ENCODE results near the gene SENP5. TPM values are rescaled to one million over a fixed set of nuclear protein-coding genes. Genes with fewer than 3 reads are reported as not detected.

The SENP5 gene
- total RNA-seq, 2 donors from 2014 or later: 29.4 to 77.6 TPM

DNA sequence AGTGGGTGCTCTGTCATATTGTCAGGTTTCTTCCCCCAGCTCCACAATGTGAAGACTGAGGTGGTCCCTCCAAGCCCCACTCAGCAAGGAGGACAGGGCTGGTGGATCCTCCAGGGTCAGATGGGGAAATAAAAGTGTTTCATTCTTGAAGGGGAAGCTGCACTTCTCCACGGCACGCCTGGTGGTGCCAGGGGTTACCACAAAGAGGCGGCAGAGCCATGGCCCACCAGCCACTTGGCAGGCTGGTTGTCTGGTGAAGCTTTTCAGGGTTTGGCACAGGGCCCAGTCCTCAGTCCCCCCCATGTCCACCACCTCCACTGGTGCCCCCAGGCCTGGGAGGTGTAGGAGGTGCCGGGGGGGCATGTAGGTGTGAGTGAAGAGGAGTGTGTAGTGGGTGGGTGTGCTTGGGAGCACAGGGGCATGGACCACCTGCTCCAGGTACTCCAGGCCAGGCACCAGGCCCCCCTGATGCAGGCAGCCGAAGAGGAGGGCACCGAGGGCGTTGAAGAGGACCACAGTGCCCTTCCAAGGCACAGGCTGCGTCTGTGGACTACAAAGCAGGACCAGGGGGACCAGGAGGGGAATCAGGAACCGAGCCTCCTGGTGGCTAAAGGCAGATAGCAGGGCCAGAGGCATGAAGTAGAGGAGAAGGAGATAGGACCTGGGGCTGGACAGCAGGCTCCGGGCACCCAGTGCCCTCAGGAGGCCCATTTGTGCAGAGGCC, 79.6 kb downstream of the SENP5 start:
- Histone ChIP-seq H3K36me3 (no peaks in the 10 kb centered on the region), H3K27ac (no peak overlapping the region), H3K27me3 (replicated peaks; ENCODE audit: insufficient read depth) (no peaks in the 10 kb centered on the region), H3K4me1 (ENCODE audit: control insufficient read depth in 1 of 2, low read depth in 2 of 2) (peaks cover 5 to 15% of the 10 kb centered on the region in 2 donors), H3K4me3 (no peak overlapping the region), H3K9me3 (no peaks in the 10 kb centered on the region)
- no peak for DNase-seq (ENCODE audit: low spot score)
- no peak for ATAC-seq (ENCODE audit: insufficient number of reproducible peaks, low FRiP score, low read depth)
- TF ChIP-seq, protein P1, sequence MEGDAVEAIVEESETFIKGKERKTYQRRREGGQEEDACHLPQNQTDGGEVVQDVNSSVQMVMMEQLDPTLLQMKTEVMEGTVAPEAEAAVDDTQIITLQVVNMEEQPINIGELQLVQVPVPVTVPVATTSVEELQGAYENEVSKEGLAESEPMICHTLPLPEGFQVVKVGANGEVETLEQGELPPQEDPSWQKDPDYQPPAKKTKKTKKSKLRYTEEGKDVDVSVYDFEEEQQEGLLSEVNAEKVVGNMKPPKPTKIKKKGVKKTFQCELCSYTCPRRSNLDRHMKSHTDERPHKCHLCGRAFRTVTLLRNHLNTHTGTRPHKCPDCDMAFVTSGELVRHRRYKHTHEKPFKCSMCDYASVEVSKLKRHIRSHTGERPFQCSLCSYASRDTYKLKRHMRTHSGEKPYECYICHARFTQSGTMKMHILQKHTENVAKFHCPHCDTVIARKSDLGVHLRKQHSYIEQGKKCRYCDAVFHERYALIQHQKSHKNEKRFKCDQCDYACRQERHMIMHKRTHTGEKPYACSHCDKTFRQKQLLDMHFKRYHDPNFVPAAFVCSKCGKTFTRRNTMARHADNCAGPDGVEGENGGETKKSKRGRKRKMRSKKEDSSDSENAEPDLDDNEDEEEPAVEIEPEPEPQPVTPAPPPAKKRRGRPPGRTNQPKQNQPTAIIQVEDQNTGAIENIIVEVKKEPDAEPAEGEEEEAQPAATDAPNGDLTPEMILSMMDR (IDR thresholded peaks at IDR 0.05): no peak

DNA sequence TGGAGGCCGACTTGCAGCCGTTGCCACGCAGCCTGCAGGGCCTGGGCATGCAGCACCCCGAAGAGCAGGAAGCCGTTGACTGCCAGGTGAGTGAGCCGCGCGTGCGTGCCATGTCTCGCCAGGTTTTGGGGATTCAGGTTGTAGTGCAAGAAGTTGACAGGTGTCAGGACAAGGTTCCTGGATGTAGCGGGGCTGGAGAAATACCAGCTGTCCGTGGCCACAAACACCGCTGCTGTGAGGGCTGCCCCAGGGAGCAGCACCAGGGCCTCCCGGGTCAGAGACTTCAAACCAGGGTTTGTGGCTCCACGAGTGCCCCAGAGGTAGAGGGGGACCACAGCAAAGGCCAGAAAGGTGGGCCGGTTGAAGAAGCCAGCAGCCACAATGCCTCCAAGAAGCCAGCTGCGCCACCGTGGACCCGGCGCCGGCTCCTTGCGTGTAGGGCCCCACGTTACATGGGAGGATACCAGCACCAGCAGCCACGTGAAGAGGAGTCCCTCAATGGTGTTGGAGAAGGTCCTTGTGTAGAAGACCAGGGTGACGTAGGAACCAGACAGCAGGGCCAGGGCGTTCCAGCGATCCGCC, 80.2 kb downstream of the SENP5 start:
- no peaks in the 10 kb centered on the region for H3K36me3 ChIP-seq
- H3K9me3 ChIP-seq: no peaks in the 10 kb centered on the region
- DNase-seq (ENCODE audit: low spot score) (no peak), ATAC-seq (ENCODE audit: insufficient number of reproducible peaks, low FRiP score, low read depth) (no peak)
- TF ChIP-seq, protein P1 (IDR thresholded peaks at IDR 0.05): no peak
- H3K4me3 ChIP-seq: no peak overlapping the region
- H3K27ac ChIP-seq: no peak overlapping the region
- H3K4me1 ChIP-seq (ENCODE audit: control insufficient read depth in 1 of 2, low read depth in 2 of 2): peaks cover 5 to 15% of the 10 kb centered on the region in 2 donors
- no peaks in the 10 kb centered on the region for H3K27me3 ChIP-seq (replicated peaks; ENCODE audit: insufficient read depth)

DNA sequence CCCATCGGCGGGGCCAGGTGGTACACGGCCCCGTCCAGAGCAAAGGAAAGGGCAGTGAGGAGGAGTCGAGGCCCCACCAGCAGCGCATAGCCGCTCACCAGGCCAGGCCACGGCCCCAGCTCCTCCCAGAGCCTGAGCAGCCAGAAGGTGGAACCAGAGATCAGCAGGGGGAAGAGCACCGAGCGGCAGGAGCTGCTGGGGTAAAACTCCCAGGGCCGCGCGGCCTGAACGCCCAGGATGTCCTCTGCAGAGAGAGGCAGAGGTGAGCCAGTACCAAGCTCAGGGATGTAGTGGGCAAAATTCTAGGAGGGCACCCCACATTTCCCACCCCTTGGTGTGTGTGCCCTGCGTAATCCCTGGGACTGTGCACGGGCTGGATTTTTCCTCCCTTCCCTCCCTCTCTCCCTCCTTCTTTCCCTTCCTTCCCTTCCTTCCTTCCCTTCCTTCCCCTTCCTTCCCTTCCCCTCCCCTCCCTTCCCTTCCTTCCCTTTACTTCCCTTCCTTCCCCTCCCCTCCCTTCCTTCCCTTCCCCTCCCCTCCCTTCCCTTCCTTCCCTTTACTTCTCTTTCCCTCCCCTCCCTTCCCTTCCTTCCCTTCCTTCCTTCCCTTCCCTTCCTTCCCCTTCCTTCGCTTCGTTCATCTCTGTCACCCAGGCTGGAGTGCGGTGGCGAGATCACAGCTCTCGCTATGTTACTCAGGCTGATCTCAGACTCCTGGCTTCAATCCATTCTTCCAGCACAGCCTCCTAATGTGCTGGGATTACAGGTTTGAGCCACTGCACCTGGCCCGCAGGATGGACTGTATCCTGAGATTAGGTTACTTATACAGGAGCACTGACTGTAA, 80.9 kb downstream of the SENP5 start:
- no peak overlapping the region for H3K27ac ChIP-seq
- H3K9me3 ChIP-seq: no peaks in the 10 kb centered on the region
- H3K4me1 ChIP-seq (ENCODE audit: control insufficient read depth in 1 of 2, low read depth in 2 of 2): peaks cover 3 to 8% of the 10 kb centered on the region in 2 donors
- DNase-seq (ENCODE audit: low spot score) (no peak), ATAC-seq (ENCODE audit: insufficient number of reproducible peaks, low FRiP score, low read depth) (no peak)
- no peak overlapping the region for H3K4me3 ChIP-seq
- TF ChIP-seq, protein P1 (IDR thresholded peaks at IDR 0.05): no peak
- H3K27me3 ChIP-seq (replicated peaks; ENCODE audit: insufficient read depth): no peaks in the 10 kb centered on the region
- no peaks in the 10 kb centered on the region for H3K36me3 ChIP-seq

DNA sequence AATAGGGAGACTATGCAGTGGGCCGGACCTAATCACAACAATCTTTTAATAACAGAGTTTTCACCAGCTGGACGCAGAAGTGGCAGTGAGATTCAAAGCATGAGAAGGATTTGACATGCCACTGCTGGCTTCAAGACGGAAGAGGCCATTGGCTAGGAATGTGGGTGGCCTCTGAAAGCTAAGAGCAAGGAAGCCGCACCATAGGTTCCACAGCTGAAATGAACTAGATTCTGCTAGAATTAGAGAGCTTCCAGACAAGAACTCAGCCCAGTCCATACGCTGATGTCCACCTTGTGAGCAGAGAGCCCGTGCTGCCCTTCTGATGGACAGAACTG, 81.5 kb downstream of the SENP5 start:
- H3K9me3 ChIP-seq: no peaks in the 10 kb centered on the region
- no peaks in the 10 kb centered on the region for H3K36me3 ChIP-seq
- no peak for ATAC-seq (ENCODE audit: insufficient number of reproducible peaks, low FRiP score, low read depth)
- no peak for DNase-seq (ENCODE audit: low spot score)
- no peak overlapping the region for H3K27ac ChIP-seq
- peaks cover 0 to 2% of the 10 kb centered on the region in 2 donors for H3K4me1 ChIP-seq (ENCODE audit: control insufficient read depth in 1 of 2, low read depth in 2 of 2)
- H3K27me3 ChIP-seq (replicated peaks; ENCODE audit: insufficient read depth): no peaks in the 10 kb centered on the region
- H3K4me3 ChIP-seq: no peak overlapping the region
- TF ChIP-seq, protein P1 (IDR thresholded peaks at IDR 0.05): no peak

DNA sequence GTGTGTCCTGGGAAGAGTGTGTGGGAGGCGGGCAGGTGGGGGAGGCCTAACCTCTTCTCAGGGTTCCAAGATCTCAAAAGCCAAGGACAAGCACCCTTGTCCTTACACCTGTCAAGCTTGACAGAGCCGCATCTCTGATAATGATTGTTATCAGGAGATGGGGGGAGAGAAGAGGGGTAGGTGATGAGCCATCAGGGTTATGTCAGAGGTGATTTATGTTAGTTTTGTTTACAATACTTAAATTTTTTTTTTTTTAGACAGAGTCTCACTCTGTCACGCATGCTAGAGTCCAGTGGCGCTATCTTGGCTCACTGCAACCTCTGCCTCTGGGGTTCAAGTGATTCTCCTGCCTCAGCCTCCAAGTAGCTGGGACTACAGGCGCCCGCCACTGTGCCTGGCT, 82.0 kb downstream of the SENP5 start:
- Histone ChIP-seq H3K36me3 (no peaks in the 10 kb centered on the region), H3K27me3 (replicated peaks; ENCODE audit: insufficient read depth) (no peaks in the 10 kb centered on the region), H3K27ac (no peak overlapping the region), H3K9me3 (no peaks in the 10 kb centered on the region), H3K4me1 (ENCODE audit: control insufficient read depth in 1 of 2, low read depth in 2 of 2) (no peaks in the 10 kb centered on the region), H3K4me3 (no peak overlapping the region)
- TF ChIP-seq, protein P1 (IDR thresholded peaks at IDR 0.05): no peak
- DNase-seq (ENCODE audit: low spot score): no peak
- no peak for ATAC-seq (ENCODE audit: insufficient number of reproducible peaks, low FRiP score, low read depth)

All from thoracic aorta (tissue), 2 donors.